Neural progenitor cell (in vitro differentiated cells): ENCODE measurements around the gene SALL1. TPM values are rescaled to one million over a fixed set of nuclear protein-coding genes. Genes with fewer than 3 reads are reported as not detected.
A peak's percentile ranks its signal among the peaks of the same experiment; 100 is the strongest.

Source experiments
- DNase-seq: peaks from one replicate; pipeline ENCODE4 v3.0.0-alpha.2; 2016; ENCODE audit warnings: low spot score
- H2AFZ ChIP-seq: fragments of 200-600 bp; sonication (generic); replicated peaks from 2 replicates; pipeline ENCODE4 v1.6.1; 2016; ENCODE audit warnings: antibody characterized with exemption
- H3F3A ChIP-seq: fragments of 200-600 bp; sonication (generic); 2 replicates; pipeline ENCODE4 v1.6.1; 2016; ENCODE audit warnings: antibody characterized with exemption, low read depth
- H3K27ac ChIP-seq: fragments of 200-600 bp; sonication (generic); 2 replicates; pipeline ENCODE4 v1.5.1; 2016; ENCODE audit warnings: mild to moderate bottlenecking
- H3K27me3 ChIP-seq: fragments of 200-600 bp; sonication (generic); 2 replicates; pipeline ENCODE4 v1.6.1; 2016; ENCODE audit warnings: mild to moderate bottlenecking, moderate library complexity
- H3K36me3 ChIP-seq: fragments of 200-600 bp; sonication (generic); 2 replicates; pipeline ENCODE4 v1.5.1; 2016
- H3K4me1 ChIP-seq: fragments of 200-600 bp; sonication (generic); 2 replicates; pipeline ENCODE4 v1.6.1; 2016; ENCODE audit warnings: mixed run types
- H3K4me2 ChIP-seq: fragments of 200-600 bp; sonication (generic); 2 replicates; pipeline ENCODE4 v1.6.1; 2016
- H3K4me3 ChIP-seq: fragments of 200-600 bp; sonication (generic); 2 replicates; pipeline ENCODE4 v1.5.1; 2016
- H3K79me2 ChIP-seq: fragments of 200-600 bp; sonication (generic); 2 replicates; pipeline ENCODE4 v1.6.1; 2016; ENCODE audit warnings: low read depth
- H3K9ac ChIP-seq: fragments of 200-600 bp; sonication (generic); 2 replicates; pipeline ENCODE4 v1.6.1; 2016
- H3K9me3 ChIP-seq: fragments of 200-600 bp; sonication (generic); 2 replicates; pipeline ENCODE4 v1.5.1; 2016; ENCODE audit warnings: low read depth
- H4K20me1 ChIP-seq: fragments of 200-600 bp; sonication (generic); 2 replicates; pipeline ENCODE4 v1.6.1; 2016; ENCODE audit warnings: low read depth
- H3K27ac Mint-ChIP-seq: 3 replicates; pipeline ENCODE4 v1.8.0; 2021; ENCODE audit warnings: mixed read lengths
- H3K27me3 Mint-ChIP-seq: 2 replicates; pipeline ENCODE4 v1.8.0; 2022; ENCODE audit warnings: low read depth, mild to moderate bottlenecking, inconsistent platforms, moderate library complexity, mixed read lengths; ENCODE audit not compliant: insufficient read depth
- H3K36me3 Mint-ChIP-seq: 3 replicates; pipeline ENCODE4 v1.8.0; 2021; ENCODE audit warnings: mixed read lengths
- H3K4me1 Mint-ChIP-seq: 3 replicates; pipeline ENCODE4 v1.8.0; 2021; ENCODE audit warnings: mixed read lengths
- H3K4me3 Mint-ChIP-seq: 3 replicates; pipeline ENCODE4 v1.8.0; 2021; ENCODE audit warnings: mild to moderate bottlenecking, moderate library complexity, mixed read lengths
- H3K9me3 Mint-ChIP-seq: 3 replicates; pipeline ENCODE4 v1.8.0; 2020; ENCODE audit warnings: mixed read lengths
- CTCF ChIP-seq: fragments of 200-600 bp; sonication (generic); IDR thresholded peaks from 2 replicates; pipeline ENCODE4 v1.5.1; 2017; ENCODE audit warnings: antibody characterized with exemption, mild to moderate bottlenecking
- EZH2 ChIP-seq: fragments of 200-600 bp; sonication (generic); IDR thresholded peaks from 2 replicates; pipeline ENCODE4 v1.6.1; 2017; ENCODE audit warnings: antibody characterized with exemption, mild to moderate bottlenecking, moderate library complexity
- EZH2phosphoT487 ChIP-seq: fragments of 200-600 bp; sonication (generic); IDR thresholded peaks from 2 replicates; pipeline ENCODE4 v1.6.1; 2017; ENCODE audit warnings: antibody characterized with exemption
- total RNA-seq: library from RNA; depleted of rRNA; stranded (reverse); fragments of >200 nt; gene quantifications from 2 replicates; pipeline ENCODE4 v1.2.3, GENCODE V29; 2015; ENCODE audit warnings: low replicate concordance

The SALL1 gene
- total RNA-seq, 1 donor from 2014 or later, result 50.3 TPM

DNA sequence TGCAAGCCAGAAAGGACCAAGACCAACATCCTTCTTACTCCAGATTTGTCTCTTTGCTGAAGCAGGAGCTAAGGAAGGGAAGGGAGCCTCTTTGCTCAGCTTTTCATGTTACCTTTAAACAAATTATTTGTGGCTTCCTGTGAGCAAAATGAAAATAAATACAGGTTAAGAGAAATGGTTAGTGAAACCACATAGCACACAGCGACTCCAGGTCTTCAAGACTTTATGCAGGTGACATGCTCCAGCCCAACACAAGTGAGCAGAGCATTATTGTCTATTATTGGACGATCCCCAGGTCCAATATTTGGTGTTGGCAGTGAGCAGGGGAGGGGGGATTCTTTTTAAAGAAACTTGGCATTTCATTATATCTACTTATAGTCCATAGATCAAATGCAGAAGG, 53.3 kb downstream of the SALL1 start:
- DNase-seq, result no peak

DNA sequence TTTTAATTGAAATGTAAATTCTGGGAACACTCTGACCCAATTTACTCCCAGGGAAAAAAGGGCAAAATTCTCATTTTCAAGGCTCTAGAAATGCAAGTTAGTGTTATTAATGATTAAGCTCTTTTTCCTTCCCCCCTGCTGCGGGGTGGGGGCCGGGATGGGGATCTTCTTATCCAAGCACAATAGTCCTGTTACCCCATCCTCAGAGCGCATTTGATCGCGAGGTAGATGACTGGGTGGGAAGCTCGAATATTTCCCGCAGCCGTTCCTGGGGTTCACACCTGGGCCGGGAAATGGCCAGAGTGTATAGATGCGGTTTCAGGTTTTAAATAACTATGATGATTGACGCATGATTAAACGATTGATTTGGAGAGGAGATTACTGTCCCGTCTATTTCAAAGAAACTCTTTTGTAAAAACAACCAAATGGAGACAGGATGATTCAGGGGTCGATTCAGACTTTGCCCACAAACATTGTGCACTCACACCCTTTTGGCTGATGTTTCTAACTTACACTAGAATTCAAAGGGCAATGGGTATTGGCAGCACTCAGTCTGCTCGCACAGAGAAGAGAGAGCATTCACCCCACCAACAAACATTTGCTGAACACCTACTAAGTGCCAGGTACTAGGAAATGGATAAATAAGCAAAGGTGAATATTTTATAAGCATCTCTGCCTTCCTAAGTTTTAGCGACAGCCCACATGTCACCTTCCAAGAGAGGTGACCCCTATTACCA, 55.0 kb downstream of the SALL1 start:
- Mint-ChIP-seq H3K4me3 (no peak overlapping the region), H3K27me3 (peaks cover 19% of the 10 kb centered on the region)
- peak overlapping the region; percentile 38 for H3K4me2 ChIP-seq

More for the DNA sequence above, 53.3 kb downstream of the SALL1 start:
- Mint-ChIP-seq H3K4me3 (no peak overlapping the region), H3K9me3 (peaks cover 2% of the 10 kb centered on the region), H3K27ac (no peak overlapping the region), H3K4me1 (peaks cover 16% of the 10 kb centered on the region), H3K36me3 (no peaks in the 10 kb centered on the region), H3K27me3 (peaks cover 19% of the 10 kb centered on the region)
- no peak overlapping the region for H3K4me3 ChIP-seq
- H3K9me3 ChIP-seq, result no peaks in the 10 kb centered on the region
- no peaks in the 10 kb centered on the region for H4K20me1 ChIP-seq
- TF ChIP-seq CTCF, result no peak
- no peak for TF ChIP-seq EZH2phosphoT487
- TF ChIP-seq EZH2, result no peak
- H3K4me1 ChIP-seq, result peaks cover 18% of the 10 kb centered on the region
- H3F3A ChIP-seq, result peaks cover 8% of the 10 kb centered on the region
- no peak overlapping the region for H3K27ac ChIP-seq
- H3K27me3 ChIP-seq, result no peaks in the 10 kb centered on the region
- no peak overlapping the region for H2AFZ ChIP-seq
- no peak overlapping the region for H3K9ac ChIP-seq
- no peak overlapping the region for H3K4me2 ChIP-seq
- H3K36me3 ChIP-seq, result no peaks in the 10 kb centered on the region
- no peaks in the 10 kb centered on the region for H3K79me2 ChIP-seq

DNA sequence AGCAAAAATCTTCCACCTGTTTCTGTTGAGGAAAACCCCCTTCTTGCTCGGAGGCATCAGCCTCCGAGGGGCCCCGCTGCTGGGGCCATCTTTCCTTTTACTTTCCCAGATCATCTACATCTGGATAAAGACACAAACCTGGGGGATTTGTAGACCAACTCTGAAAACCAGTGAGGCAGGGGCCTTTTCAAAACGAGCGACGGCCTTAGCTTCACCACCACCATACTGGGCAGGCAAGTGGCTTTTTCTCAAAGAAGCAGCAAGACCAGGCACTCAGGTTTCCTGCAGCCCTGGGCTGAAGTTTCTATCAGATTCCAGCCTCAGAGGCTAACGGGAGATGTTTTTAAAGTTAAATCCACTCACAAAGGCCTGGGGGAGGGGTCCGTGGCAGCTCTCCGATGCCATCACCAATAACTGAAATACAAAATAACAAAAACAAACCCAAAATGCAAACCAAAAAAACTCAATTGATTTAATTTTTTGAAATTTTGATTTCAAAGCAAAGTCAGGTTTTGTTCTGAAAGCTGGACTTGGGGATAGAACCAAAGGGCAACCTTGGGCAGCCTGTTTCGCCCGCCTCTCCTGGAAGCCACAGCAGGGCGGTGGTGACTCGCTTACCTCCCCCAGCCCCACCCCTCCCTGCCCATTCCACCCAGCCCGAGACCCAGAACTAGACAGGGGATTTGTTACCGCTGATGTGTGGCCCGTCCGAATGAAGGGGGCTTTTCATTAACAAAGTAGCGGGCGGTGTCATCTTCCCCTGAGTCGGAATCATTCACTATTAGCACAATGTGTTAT, 55.8 kb downstream of the SALL1 start:
- H4K20me1 ChIP-seq, result no peaks in the 10 kb centered on the region
- no peak overlapping the region for H3K9ac ChIP-seq
- H3K27ac ChIP-seq, result no peak overlapping the region
- H3F3A ChIP-seq, result peaks cover 8% of the 10 kb centered on the region
- no peaks in the 10 kb centered on the region for H3K79me2 ChIP-seq
- H2AFZ ChIP-seq, result no peak overlapping the region
- peak; percentile 49 for DNase-seq
- H3K27me3 ChIP-seq, result no peaks in the 10 kb centered on the region
- Mint-ChIP-seq H3K36me3 (no peaks in the 10 kb centered on the region), H3K27ac (no peak overlapping the region), H3K4me1 (peaks cover 16% of the 10 kb centered on the region), H3K9me3 (peaks cover 12% of the 10 kb centered on the region), H3K27me3 (peaks cover 19% of the 10 kb centered on the region), H3K4me3 (no peak overlapping the region)
- H3K4me2 ChIP-seq, result peak overlapping the region; percentile 38
- no peak for TF ChIP-seq CTCF
- TF ChIP-seq EZH2phosphoT487, result no peak
- no peaks in the 10 kb centered on the region for H3K9me3 ChIP-seq
- H3K4me3 ChIP-seq, result no peak overlapping the region
- peaks cover 18% of the 10 kb centered on the region for H3K4me1 ChIP-seq
- H3K36me3 ChIP-seq, result no peaks in the 10 kb centered on the region

More for the DNA sequence above, 55.0 kb downstream of the SALL1 start:
- Histone ChIP-seq H3K4me3 (no peak overlapping the region), H3F3A (peaks cover 8% of the 10 kb centered on the region), H3K36me3 (no peaks in the 10 kb centered on the region), H3K27ac (no peak overlapping the region), H3K27me3 (no peaks in the 10 kb centered on the region), H3K9me3 (no peaks in the 10 kb centered on the region), H3K79me2 (no peaks in the 10 kb centered on the region), H4K20me1 (no peaks in the 10 kb centered on the region), H3K4me1 (peaks cover 18% of the 10 kb centered on the region), H2AFZ (no peak overlapping the region), H3K9ac (no peak overlapping the region)
- H3K4me1 Mint-ChIP-seq, result peaks cover 16% of the 10 kb centered on the region
- H3K36me3 Mint-ChIP-seq, result no peaks in the 10 kb centered on the region
- no peak overlapping the region for H3K27ac Mint-ChIP-seq
- DNase-seq, result no peak
- TF ChIP-seq EZH2 (no peak), EZH2phosphoT487 (no peak), CTCF (no peak)
- peaks cover 12% of the 10 kb centered on the region for H3K9me3 Mint-ChIP-seq
